Esophagus muscularis mucosa (tissue), 4 donors: ENCODE results near the gene PDIA5.

Source experiments
- EP300 ChIP-seq: sonication (generic); formaldehyde crosslinking; IDR thresholded peaks from one replicate; pipeline ENCODE4 v1.6.1; 2017; ENCODE audit warnings: antibody characterized with exemption
- POLR2A ChIP-seq: fragments of 450-650 bp; IDR thresholded peaks from one replicate; pipeline ENCODE4 v1.6.1; 2017; ENCODE audit warnings: antibody characterized with exemption, moderate library complexity, mild to moderate bottlenecking, low read depth
- POLR2AphosphoS5 ChIP-seq, 2 donors: sonication (generic); formaldehyde crosslinking; IDR thresholded peaks; one replicate each; pipeline ENCODE4 v1.6.1; 2017; ENCODE audit warnings: antibody characterized with exemption in 2 of 2
- TF ChIP-seq, protein P1 (sequence below), 3 experiments: fragments of 200-600 bp in 2 of 3; fragments of 450-650 bp in 1 of 3; sonication (generic) in 2 of 3; IDR thresholded peaks; one replicate each; pipeline ENCODE4 v1.5.1; 2017 to 2019; ENCODE audit warnings: antibody characterized with exemption in 3 of 3, mild to moderate bottlenecking in 2 of 3, moderate library complexity in 1 of 3

DNA sequence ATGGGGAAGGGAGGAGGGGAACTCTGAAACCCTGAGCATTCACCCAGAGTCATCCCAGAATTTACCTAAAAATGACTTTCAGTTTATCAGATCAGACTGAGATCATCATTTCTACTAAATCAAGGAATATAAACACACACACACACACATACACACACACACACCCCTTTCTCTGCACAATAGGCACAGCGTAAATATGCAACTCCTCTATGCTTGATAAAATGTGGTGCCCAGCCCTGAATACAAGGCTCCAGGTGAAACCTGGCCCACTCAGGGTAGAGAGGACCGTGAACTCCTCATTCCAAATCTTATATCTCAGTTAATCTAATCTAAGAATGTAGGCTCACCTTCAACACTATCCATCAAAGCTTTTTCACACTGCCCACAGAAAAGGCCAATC, 103.1 kb downstream of the PDIA5 start:
- TF ChIP-seq POLR2A (no peak), POLR2AphosphoS5 (IDR thresholded peaks at IDR 0.05) (no peak), EP300 (no peak)
- TF ChIP-seq, protein P1, sequence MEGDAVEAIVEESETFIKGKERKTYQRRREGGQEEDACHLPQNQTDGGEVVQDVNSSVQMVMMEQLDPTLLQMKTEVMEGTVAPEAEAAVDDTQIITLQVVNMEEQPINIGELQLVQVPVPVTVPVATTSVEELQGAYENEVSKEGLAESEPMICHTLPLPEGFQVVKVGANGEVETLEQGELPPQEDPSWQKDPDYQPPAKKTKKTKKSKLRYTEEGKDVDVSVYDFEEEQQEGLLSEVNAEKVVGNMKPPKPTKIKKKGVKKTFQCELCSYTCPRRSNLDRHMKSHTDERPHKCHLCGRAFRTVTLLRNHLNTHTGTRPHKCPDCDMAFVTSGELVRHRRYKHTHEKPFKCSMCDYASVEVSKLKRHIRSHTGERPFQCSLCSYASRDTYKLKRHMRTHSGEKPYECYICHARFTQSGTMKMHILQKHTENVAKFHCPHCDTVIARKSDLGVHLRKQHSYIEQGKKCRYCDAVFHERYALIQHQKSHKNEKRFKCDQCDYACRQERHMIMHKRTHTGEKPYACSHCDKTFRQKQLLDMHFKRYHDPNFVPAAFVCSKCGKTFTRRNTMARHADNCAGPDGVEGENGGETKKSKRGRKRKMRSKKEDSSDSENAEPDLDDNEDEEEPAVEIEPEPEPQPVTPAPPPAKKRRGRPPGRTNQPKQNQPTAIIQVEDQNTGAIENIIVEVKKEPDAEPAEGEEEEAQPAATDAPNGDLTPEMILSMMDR (IDR thresholded peaks at IDR 0.05), result no peak
